ENCODE data around the gene OLA1. TPM values are rescaled to one million over a fixed set of nuclear protein-coding genes. Genes with fewer than 3 reads are reported as not detected.
"Not testable (repeated sequence)": the region's sequence is repeated elsewhere in the genome, so short reads cannot be mapped to it uniquely, and the experiment has no call there.

The OLA1 gene
- 167 and 172 TPM in 2 replicates for total RNA-seq (2014; rRNA removed; shearing (Covaris generic))
- polyA plus RNA-seq (2015; cell fraction: cytosol; rRNA removed), result 187 and 231 TPM in 2 replicates
- 125 and 152 TPM in 2 replicates for polyA plus RNA-seq (2015; cell fraction: nucleus; rRNA removed)

DNA sequence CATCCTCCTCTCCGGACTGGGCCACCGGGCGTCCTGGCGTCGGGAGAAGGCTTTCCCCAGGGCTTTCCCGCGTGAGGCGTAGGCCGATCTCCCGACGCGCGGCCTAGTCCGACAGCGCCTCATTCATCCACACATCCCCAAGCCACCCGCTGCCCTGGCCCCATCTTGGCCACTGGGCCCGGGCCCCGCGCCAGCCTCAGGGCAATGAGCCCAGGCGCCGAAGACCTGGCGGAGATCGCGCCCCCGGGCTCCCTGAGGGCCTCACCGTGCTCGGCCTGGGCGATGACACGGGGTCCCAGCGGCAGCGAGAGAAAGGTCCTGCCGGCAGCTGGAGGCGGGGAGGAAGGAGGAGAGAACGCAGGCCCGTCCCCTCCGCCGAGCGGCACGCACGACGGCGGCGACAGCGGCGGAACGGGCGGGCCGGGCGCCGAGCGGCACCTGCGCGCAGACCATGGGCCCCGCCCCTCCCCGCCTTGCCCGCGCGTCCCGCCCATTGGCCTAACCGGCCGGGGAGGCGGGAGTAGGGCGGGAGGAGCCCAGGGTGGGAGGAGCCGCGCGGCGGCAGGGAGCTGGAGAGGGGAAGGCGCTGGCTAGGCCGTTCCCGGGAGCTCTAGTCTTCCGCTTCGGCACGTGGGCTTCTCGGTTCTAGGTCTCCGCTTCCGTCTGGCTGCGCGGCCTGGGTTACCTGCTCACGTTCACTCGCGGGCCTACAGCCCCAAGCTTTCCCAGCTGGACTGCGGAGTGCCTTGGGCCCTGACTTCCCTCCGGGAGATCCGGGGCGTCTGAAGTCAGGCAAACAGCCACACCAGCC, at the start of gene OLA1:
TSS of gene OLA1 (minus strand) at position 346 of the 811 bp plus-strand sequence. CDS start 1,717 bp downstream, outside the sequence.
- peak; percentile 93 for DNase-seq (ENCODE audit: low read depth)

DNA sequence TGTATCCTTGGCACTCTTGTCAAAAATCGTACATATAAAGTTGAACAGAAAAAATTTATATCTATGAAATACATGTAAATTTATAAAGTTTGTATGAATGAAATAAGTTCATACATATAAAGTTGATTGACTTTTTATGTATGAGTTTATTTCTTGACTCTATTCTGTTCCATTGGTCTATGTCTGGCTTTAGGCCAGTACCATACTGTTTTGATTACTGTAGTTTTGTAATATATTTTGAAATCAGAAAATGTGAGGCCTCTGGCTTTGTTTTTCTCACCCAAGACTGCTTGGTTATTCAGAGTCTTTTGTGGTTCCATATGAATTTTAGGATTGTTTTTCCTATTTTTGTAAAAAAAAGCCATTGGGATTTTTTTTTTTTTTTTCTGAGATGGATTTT, 44.6 kb upstream of the OLA1 start:
- DNase-seq (ENCODE audit: low read depth), result no peak

DNA sequence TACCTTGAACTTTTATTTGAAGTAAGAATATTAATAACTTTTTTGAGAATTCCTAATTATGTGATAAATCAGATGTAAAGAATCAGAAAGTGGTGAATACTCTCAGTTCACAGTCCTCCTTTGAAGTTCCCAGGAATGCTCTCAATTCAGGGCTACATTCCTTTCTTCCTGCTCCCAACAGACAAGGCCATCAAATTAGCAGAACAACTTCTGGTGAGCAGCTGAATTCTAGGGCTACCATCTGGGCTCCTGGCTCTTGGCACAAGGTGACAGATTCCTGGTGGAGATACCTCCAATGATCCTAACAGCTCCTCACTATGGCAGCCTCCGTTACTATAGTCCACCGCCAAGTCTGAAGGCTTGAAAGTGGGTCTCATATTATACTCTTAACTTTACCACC, 37.8 kb upstream of the OLA1 start:
- no peak for DNase-seq (ENCODE audit: low read depth)

- no peak for DNase-seq (ENCODE audit: low read depth)
Observed at GRCh38 chr2:174282441-174282840, 34.1 kb upstream of the OLA1 start.

- peak; percentile 4 for DNase-seq (ENCODE audit: low read depth)
Observed at GRCh38 chr2:174281736-174282135, 33.4 kb upstream of the OLA1 start.

GRCh38 chr2:174280596-174280995, 32.3 kb upstream of the OLA1 start:
- no peak for DNase-seq (ENCODE audit: low read depth)

DNA sequence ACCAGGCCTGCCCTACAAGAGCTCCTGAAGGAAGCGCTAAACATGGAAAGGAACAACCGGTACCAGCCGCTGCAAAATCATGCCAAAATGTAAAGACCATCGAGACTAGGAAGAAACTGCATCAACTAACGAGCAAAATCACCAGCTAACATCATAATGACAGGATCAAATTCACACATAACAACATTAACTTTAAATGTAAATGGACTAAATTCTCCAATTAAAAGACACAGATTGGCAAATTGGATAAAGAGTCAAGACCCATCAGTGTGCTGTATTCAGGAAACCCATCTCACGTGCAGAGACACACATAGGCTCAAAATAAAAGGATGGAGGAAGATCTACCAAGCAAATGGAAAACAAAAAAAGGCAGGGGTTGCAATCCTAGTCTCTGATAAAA, 21.9 kb upstream of the OLA1 start:
- not testable (repeated sequence) for DNase-seq (ENCODE audit: low read depth)

- DNase-seq (ENCODE audit: low read depth), result no peak
Observed at GRCh38 chr2:174266288-174266687, 18.0 kb upstream of the OLA1 start.

DNA sequence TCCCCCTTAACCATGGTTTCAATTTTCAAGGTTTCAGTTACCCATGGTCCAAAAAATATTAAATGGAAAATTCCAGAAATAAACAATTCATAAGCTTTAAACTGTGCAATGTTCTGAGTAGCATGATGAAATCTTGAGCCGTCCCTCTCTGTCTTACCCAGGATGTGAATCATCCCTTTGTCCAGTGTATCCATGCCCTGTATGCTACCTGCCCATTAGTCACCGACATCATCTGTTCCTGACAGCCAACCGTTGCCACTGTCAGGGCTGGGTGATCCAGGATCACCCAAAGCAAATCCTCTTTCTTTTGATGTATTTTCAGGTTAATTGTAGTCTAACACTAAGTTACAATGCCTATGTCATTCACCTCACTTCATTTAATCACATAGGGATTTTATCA, 15.7 kb upstream of the OLA1 start:
- peak; percentile 94 for DNase-seq (ENCODE audit: low read depth)

GRCh38 chr2:174259981-174260380, 11.6 kb upstream of the OLA1 start:
- peak; percentile 10 for DNase-seq (ENCODE audit: low read depth)

GRCh38 chr2:174254267-174254666, 5.9 kb upstream of the OLA1 start:
- DNase-seq (ENCODE audit: low read depth), result no peak

DNA sequence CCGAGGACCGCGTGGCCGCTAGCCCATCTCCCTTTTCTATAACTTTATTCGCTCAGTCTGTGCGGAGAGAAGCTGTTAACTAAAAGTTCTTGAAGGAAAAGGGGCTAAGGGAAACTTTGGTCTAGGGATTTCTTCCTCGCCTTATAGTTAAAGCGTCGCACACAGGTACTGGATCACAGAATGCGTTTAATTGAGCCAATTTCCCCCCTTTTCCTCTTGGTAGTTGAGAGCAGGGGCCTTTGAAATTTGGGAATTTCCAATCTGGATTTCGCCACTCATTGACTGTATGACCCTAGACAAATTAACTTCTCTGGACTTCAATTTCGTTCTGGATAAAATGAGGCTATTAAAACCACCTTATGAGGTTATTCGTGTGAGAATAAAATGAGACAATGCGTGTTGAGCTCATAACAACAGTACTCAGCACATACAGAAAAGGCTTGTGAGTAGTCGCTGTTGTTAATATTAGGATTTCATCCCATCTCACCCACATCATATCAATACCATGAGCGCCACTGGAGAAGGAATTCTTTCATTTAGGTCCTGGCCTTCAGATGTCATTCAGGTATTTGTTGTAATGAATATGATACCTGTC, 763 bp upstream of the OLA1 start:
- DNase-seq (ENCODE audit: low read depth), result no peak

GRCh38 chr2:174247474-174248186, 702 bp downstream of the OLA1 start:
- peak; percentile 6 for DNase-seq (ENCODE audit: low read depth)

- no peak for DNase-seq (ENCODE audit: low read depth)
Observed at GRCh38 chr2:174246944-174247381, 1.4 kb downstream of the OLA1 start.

DNA sequence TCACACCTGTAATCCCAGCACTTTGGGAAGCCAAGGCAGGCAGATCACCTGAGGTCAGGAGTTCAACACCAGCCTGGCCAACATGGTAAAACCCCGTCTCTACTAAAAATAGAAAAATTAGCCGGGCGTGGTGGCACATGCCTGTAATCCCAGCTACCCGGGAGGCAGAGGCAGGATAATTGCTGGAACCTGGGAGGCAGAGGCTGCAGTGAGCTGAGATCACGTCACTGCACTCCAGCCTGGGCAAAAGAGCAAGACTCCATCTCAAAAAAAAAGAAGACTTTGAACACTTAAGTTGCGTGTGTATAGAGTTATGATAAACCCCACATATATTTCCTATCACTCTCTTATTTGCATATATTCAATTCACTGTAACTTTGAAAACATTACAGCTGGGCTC, 2.7 kb downstream of the OLA1 start:
- not testable (repeated sequence) for DNase-seq (ENCODE audit: low read depth)

GRCh38 chr2:174245065-174245464, 3.3 kb downstream of the OLA1 start:
- DNase-seq (ENCODE audit: low read depth), result no peak

DNA sequence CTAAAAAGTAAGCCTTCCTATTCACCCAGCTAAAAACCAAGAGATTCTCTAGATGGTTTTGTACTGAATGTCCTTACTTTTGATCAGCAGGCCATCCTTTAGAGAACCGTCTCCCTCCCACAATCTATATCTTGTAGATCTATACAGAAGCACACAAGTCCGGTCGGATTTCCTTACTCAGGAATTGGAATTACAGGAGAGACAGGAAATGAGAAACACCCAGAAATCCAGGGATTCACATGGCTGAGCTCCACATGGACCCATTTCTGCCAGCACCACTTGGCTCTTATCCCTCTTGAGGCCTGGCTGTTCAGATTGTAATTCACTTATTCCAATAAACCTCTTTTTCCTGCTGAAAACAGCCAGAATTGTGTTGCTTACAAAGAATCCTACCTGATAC, 4.5 kb downstream of the OLA1 start:
- no peak for DNase-seq (ENCODE audit: low read depth)

- no peak for DNase-seq (ENCODE audit: low read depth)
Observed at GRCh38 chr2:174240097-174240496, 8.2 kb downstream of the OLA1 start.

DNA sequence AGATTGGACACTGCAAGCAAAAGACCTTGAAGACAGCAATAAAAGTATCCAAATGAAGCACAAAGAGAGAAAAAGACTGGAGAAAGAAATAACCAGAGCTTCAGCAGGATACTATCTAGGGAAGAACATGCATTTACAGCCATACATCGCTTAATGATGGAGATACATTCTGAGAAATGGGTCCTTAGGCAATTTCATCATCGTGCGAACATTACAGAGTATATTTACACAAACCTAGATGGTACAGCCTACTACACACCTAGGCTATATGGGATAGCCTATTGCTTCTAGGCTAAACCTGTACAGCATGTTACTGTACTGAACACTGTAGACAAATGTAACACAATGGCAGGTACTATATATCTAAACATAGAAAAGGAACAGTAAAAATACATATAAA, 11.9 kb downstream of the OLA1 start:
- DNase-seq (ENCODE audit: low read depth), result no peak

DNA sequence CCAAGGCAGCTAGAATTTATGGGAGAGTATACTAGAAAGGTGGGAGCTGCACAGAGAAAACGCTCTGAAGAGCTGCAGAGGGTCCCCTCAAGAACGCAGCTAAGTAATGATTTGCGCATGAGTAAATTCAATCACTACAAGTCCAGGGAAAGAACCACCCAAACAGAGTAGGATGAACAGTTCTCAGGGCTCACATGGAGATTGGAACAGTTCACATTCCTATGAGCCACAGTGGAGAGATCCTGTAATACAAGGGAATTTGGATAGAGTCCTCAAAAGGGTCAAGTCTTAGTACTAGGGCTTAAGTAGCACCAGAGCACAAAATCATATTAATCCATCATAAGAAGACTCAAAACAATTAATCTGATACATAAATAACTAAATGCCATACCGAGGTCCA, 12.7 kb downstream of the OLA1 start:
- DNase-seq (ENCODE audit: low read depth), result no peak

DNA sequence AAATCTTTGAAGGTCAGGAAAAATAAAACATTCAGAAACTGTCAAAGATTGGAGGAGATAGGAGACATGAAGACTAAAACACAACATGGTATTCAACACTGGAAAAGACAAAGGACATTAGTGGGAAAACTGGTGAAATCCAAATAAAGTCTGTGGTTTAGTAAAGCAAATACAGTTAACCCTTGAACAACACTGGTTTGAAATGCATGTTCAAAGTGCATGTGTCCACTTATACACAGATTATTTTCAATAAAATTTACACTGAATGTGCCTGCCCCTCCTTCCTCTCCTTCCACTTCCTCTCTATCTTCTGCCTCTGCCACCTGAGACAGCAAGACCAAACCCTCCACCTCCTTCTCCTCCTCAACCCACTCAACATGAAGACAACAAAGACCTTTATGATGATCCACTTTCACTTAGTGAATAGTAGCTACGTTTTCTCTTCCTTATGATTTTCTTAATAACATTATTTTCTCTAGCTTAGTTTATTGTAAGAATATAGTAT, 14.5 kb downstream of the OLA1 start:
- DNase-seq (ENCODE audit: low read depth), result no peak

- no peak for DNase-seq (ENCODE audit: low read depth)
Observed at GRCh38 chr2:174227748-174228147, 20.6 kb downstream of the OLA1 start.

Measured in HT1080 (cell line).